Activated CD4-positive, alpha-beta T cell treated with anti-CD3 and anti-CD28 coated beads for 4 hours (primary cell): ENCODE data around the gene VARS1.

ENCODE experiments used
- DNase-seq, 2 donors: peaks; one replicate each; pipeline ENCODE4 v3.0.0-alpha.2; 2020

VARS1 gene

GRCh38 chr6:31769684-31770371, 25.7 kb downstream of the VARS1 start:
- DNase-seq = peak; percentile 72 to 79

GRCh38 chr6:31768363-31769257, 26.9 kb downstream of the VARS1 start:
- no peak for DNase-seq

GRCh38 chr6:31767096-31767645, 28.4 kb downstream of the VARS1 start:
- no peak for DNase-seq

- no peak for DNase-seq
These were observed 29.4 kb downstream of the VARS1 start for GRCh38 chr6:31765910-31766794.

GRCh38 chr6:31765559-31765909, 30.0 kb downstream of the VARS1 start:
- no peak for DNase-seq

- DNase-seq = no peak
These were observed 31.4 kb downstream of the VARS1 start for GRCh38 chr6:31764198-31764597.

- DNase-seq = no peak
These were observed 32.0 kb downstream of the VARS1 start for GRCh38 chr6:31763619-31763940.

GRCh38 chr6:31762878-31763618, 32.5 kb downstream of the VARS1 start:
- no peak for DNase-seq

- DNase-seq = no peak
These were observed 33.2 kb downstream of the VARS1 start, which contains the start of gene SAPCD1 for GRCh38 chr6:31762356-31762755. TSS of gene SAPCD1 (plus strand) at chr6:31762656. CDS start at chr6:31763055, 399 bp downstream.

GRCh38 chr6:31761343-31761742, 34.2 kb downstream of the VARS1 start:
- no peak for DNase-seq

- DNase-seq = no peak
These were observed 34.8 kb downstream of the VARS1 start for GRCh38 chr6:31760790-31761189.

- no peak for DNase-seq
These were observed 37.3 kb downstream of the VARS1 start for GRCh38 chr6:31758281-31758680.

- no peak for DNase-seq
These were observed 42.7 kb downstream of the VARS1 start for GRCh38 chr6:31752739-31753319.

- DNase-seq = no peak
These were observed 45.0 kb downstream of the VARS1 start for GRCh38 chr6:31750411-31751022.

- DNase-seq = no peak
These were observed 46.1 kb downstream of the VARS1 start for GRCh38 chr6:31749301-31750036.
